SK-N-SH treated with all-trans-retinoic acid at 6 μM for 48 hours (cell line): ENCODE measurements around the gene ATP10B.

ENCODE experiments used
- ARNTL ChIP-seq: fragments of 450-650 bp; formaldehyde crosslinking; IDR thresholded peaks from 2 replicates; pipeline ENCODE4 v1.5.0; 2020; ENCODE audit warnings: low read depth, mild to moderate bottlenecking, moderate library complexity, borderline replicate concordance
- ESRRG ChIP-seq: fragments of 250-450 bp; sonication (Bioruptor Pico); IDR thresholded peaks from 2 replicates; pipeline ENCODE4 v1.6.1; 2021; ENCODE audit warnings: mild to moderate bottlenecking
- GLIS3 ChIP-seq: fragments of 250-450 bp; sonication (Bioruptor Pico); IDR thresholded peaks from 2 replicates; pipeline ENCODE4 v1.5.0; 2020; ENCODE audit warnings: mild to moderate bottlenecking, moderate library complexity
- ISL1 ChIP-seq: fragments of 250-450 bp; sonication (Bioruptor Pico); IDR thresholded peaks from 2 replicates; pipeline ENCODE4 v2.1.2; 2022; ENCODE audit warnings: mild to moderate bottlenecking, moderate library complexity
- OSR1 ChIP-seq: fragments of 250-450 bp; sonication (Bioruptor Pico); IDR thresholded peaks from 2 replicates; pipeline ENCODE4 v1.8.0; 2022; ENCODE audit warnings: moderate library complexity, mild to moderate bottlenecking, inconsistent platforms
- PATZ1 ChIP-seq: fragments of 250-450 bp; sonication (Bioruptor Pico); IDR thresholded peaks from 2 replicates; pipeline ENCODE4 v1.8.0; 2020; ENCODE audit warnings: mild to moderate bottlenecking, moderate library complexity, borderline replicate concordance
- ZNF70 ChIP-seq: fragments of 450-650 bp; formaldehyde crosslinking; IDR thresholded peaks from 2 replicates; pipeline ENCODE4 v1.5.0; 2020; ENCODE audit warnings: mild to moderate bottlenecking, moderate library complexity
- TF ChIP-seq, protein P1 (sequence below): fragments of 250-450 bp; sonication (Bioruptor Pico); IDR thresholded peaks from 2 replicates; pipeline ENCODE4 v1.5.1; 2020; ENCODE audit warnings: low read depth, mild to moderate bottlenecking, moderate library complexity

GRCh38 chr5:160545832-160546231 lies 306.2 kb downstream of the ATP10B start:
- TF ChIP-seq ISL1 (CRISPR knock-in tag) (no peak), ESRRG (CRISPR knock-in tag) (no peak), ARNTL (CRISPR knock-in tag) (no peak), ZNF70 (CRISPR knock-in tag) (no peak), PATZ1 (CRISPR knock-in tag) (no peak), GLIS3 (no peak), OSR1 (CRISPR knock-in tag) (no peak)
- TF ChIP-seq, protein P1, sequence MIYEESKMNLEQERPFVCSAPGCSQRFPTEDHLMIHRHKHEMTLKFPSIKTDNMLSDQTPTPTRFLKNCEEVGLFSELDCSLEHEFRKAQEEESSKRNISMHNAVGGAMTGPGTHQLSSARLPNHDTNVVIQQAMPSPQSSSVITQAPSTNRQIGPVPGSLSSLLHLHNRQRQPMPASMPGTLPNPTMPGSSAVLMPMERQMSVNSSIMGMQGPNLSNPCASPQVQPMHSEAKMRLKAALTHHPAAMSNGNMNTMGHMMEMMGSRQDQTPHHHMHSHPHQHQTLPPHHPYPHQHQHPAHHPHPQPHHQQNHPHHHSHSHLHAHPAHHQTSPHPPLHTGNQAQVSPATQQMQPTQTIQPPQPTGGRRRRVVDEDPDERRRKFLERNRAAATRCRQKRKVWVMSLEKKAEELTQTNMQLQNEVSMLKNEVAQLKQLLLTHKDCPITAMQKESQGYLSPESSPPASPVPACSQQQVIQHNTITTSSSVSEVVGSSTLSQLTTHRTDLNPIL (CRISPR knock-in tag) = no peak
